ENCODE data around the gene RNASEH2A.

- TF ChIP-seq CTCF (IDR thresholded peaks at IDR 0.05) (no peak), EZH2 (IDR thresholded peaks at IDR 0.05; ENCODE audit: borderline replicate concordance, insufficient read depth, low read depth, low read length, poor library complexity, severe bottlenecking) (no peak)
Observed at GRCh38 chr19:12799742-12800465, 6.5 kb upstream of the RNASEH2A start.
